Stromal cell of bone marrow (primary cell): ENCODE results near the gene LGSN.
"Not testable (repeated sequence)": the region's sequence is repeated elsewhere in the genome, so short reads cannot be mapped to it uniquely, and the experiment has no call there.

ENCODE experiments used
- DNase-seq: peaks from one replicate; pipeline ENCODE4 v3.0.0-alpha.2; 2012; ENCODE audit warnings: low read depth

LGSN gene

GRCh38 chr6:63305277-63305676 is 14.5 kb downstream of the LGSN start:
- DNase-seq: no peak

- no peak for DNase-seq
Observed at GRCh38 chr6:63303476-63303875, 16.3 kb downstream of the LGSN start.

- no peak for DNase-seq
Observed at GRCh38 chr6:63299667-63300066, 20.1 kb downstream of the LGSN start.

- no peak for DNase-seq
Observed at GRCh38 chr6:63295553-63296194, 24.1 kb downstream of the LGSN start.

- DNase-seq: no peak
Observed at GRCh38 chr6:63290492-63291058, 29.2 kb downstream of the LGSN start.

- no peak for DNase-seq
Observed at GRCh38 chr6:63289269-63289872, 30.4 kb downstream of the LGSN start.

GRCh38 chr6:63280639-63281180 is 39.1 kb downstream of the LGSN start:
- no peak for DNase-seq

GRCh38 chr6:63278916-63279315 is 40.9 kb downstream of the LGSN start:
- DNase-seq: no peak

GRCh38 chr6:63275953-63276352 is 43.8 kb downstream of the LGSN start:
- no peak for DNase-seq

- not testable (repeated sequence) for DNase-seq
Observed at GRCh38 chr6:63274795-63275430, 44.9 kb downstream of the LGSN start.

GRCh38 chr6:63272397-63272796 is 47.4 kb downstream of the LGSN start:
- peak; percentile 6 for DNase-seq

- DNase-seq: no peak
Observed at GRCh38 chr6:63269470-63269869, 50.3 kb downstream of the LGSN start.

- DNase-seq: no peak
Observed at GRCh38 chr6:63268574-63268973, 51.2 kb downstream of the LGSN start.

GRCh38 chr6:63267828-63268227 is 52.0 kb downstream of the LGSN start:
- DNase-seq: no peak

- DNase-seq: no peak
Observed at GRCh38 chr6:63267046-63267445, 52.7 kb downstream of the LGSN start.

GRCh38 chr6:63263444-63263843 is 56.3 kb downstream of the LGSN start:
- no peak for DNase-seq

- DNase-seq: no peak
Observed at GRCh38 chr6:63261820-63262219, 58.0 kb downstream of the LGSN start.

- no peak for DNase-seq
Observed at GRCh38 chr6:63259153-63259552, 60.6 kb downstream of the LGSN start.

GRCh38 chr6:63249875-63250482 is 69.8 kb downstream of the LGSN start:
- DNase-seq: no peak

- no peak for DNase-seq
Observed at GRCh38 chr6:63246581-63246980, 73.2 kb downstream of the LGSN start.

GRCh38 chr6:63245909-63246308 is 73.9 kb downstream of the LGSN start:
- DNase-seq: no peak

GRCh38 chr6:63245420-63245819 is 74.4 kb downstream of the LGSN start:
- DNase-seq: no peak

- no peak for DNase-seq
Observed at GRCh38 chr6:63236398-63236817, 83.4 kb downstream of the LGSN start.
